ENCODE results near the gene MPPED1.

MPPED1 gene

GRCh38 chr22:43397766-43398165 is 14.0 kb upstream of the MPPED1 start:
- no peak overlapping the region for H3K4me3 ChIP-seq (ENCODE audit: low read depth in 1 of 2, low read length in 2 of 2)

DNA sequence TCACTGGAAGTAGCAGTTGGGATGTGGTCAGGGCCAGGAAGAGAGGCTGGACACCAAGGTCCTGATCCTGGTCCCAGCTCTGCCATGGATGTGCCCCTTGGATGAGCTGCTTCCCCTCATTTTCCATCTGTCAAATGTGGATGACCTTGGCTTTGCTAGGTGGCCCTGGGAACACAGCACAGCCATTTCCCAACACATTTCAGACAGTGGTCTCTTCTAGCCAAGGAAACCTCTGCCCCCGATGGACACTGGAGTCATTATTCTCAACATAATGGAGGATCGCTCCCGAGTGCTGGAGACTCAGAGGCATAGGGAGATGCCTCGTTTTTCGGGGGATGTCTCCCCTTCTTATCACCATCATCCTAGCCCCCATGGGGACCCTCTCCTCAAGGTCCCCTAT is 13.6 kb upstream of the MPPED1 start:
- no peak overlapping the region for H3K9ac ChIP-seq (ENCODE audit: low read depth, low read length)
- no peaks in the 10 kb centered on the region for H3K9me3 ChIP-seq (ENCODE audit: insufficient read depth, low read length, severe bottlenecking)
- no peaks in the 10 kb centered on the region for H3K79me2 ChIP-seq (ENCODE audit: insufficient read depth, low read length)
- no peaks in the 10 kb centered on the region for H3K36me3 ChIP-seq (ENCODE audit: insufficient read depth, low read length)
- H2AFZ ChIP-seq (ENCODE audit: low read depth, low read length), result no peak overlapping the region
- no peak overlapping the region for H3K27ac ChIP-seq (ENCODE audit: low read length)
- H3K4me2 ChIP-seq (ENCODE audit: insufficient read depth, low read length), result no peak overlapping the region
- TF ChIP-seq, protein P1, sequence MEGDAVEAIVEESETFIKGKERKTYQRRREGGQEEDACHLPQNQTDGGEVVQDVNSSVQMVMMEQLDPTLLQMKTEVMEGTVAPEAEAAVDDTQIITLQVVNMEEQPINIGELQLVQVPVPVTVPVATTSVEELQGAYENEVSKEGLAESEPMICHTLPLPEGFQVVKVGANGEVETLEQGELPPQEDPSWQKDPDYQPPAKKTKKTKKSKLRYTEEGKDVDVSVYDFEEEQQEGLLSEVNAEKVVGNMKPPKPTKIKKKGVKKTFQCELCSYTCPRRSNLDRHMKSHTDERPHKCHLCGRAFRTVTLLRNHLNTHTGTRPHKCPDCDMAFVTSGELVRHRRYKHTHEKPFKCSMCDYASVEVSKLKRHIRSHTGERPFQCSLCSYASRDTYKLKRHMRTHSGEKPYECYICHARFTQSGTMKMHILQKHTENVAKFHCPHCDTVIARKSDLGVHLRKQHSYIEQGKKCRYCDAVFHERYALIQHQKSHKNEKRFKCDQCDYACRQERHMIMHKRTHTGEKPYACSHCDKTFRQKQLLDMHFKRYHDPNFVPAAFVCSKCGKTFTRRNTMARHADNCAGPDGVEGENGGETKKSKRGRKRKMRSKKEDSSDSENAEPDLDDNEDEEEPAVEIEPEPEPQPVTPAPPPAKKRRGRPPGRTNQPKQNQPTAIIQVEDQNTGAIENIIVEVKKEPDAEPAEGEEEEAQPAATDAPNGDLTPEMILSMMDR (IDR thresholded peaks at IDR 0.05; ENCODE audit: borderline replicate concordance, extremely low read depth, low read length, poor library complexity, severe bottlenecking), result no peak
- TF ChIP-seq EZH2 (IDR thresholded peaks at IDR 0.05; ENCODE audit: borderline replicate concordance, low read depth, low read length, severe bottlenecking), result no peak
- ATAC-seq (ENCODE audit: insufficient read depth, low read depth) (no peak), DNase-seq (no peak)
- no peaks in the 10 kb centered on the region for H3K4me1 ChIP-seq (ENCODE audit: insufficient read depth, low read length)
- no peaks in the 10 kb centered on the region for H3K27me3 ChIP-seq (ENCODE audit: insufficient read depth, low read length, poor library complexity)
- no peak overlapping the region for H3K4me3 ChIP-seq (ENCODE audit: low read depth in 1 of 2, low read length in 2 of 2)
- H4K20me1 ChIP-seq (ENCODE audit: insufficient read depth, low read length), result peaks cover 13% of the 10 kb centered on the region; the same call in 1 of the 2 replicates

More at GRCh38 chr22:43397766-43398165, 14.0 kb upstream of the MPPED1 start:
- Histone ChIP-seq H3K4me1 (ENCODE audit: insufficient read depth, low read length) (no peaks in the 10 kb centered on the region), H2AFZ (ENCODE audit: low read depth, low read length) (no peak overlapping the region), H4K20me1 (ENCODE audit: insufficient read depth, low read length) (peaks cover 13% of the 10 kb centered on the region; the same call in 1 of the 2 replicates), H3K27ac (ENCODE audit: low read length) (no peak overlapping the region), H3K27me3 (ENCODE audit: insufficient read depth, low read length, poor library complexity) (no peaks in the 10 kb centered on the region), H3K9ac (ENCODE audit: low read depth, low read length) (no peak overlapping the region), H3K4me2 (ENCODE audit: insufficient read depth, low read length) (no peak overlapping the region), H3K9me3 (ENCODE audit: insufficient read depth, low read length, severe bottlenecking) (no peaks in the 10 kb centered on the region), H3K36me3 (ENCODE audit: insufficient read depth, low read length) (no peaks in the 10 kb centered on the region), H3K79me2 (ENCODE audit: insufficient read depth, low read length) (no peaks in the 10 kb centered on the region)
- ATAC-seq (ENCODE audit: insufficient read depth, low read depth) (no peak), DNase-seq (no peak)
- no peak for TF ChIP-seq EZH2 (IDR thresholded peaks at IDR 0.05; ENCODE audit: borderline replicate concordance, low read depth, low read length, severe bottlenecking)
- TF ChIP-seq, protein P1 (IDR thresholded peaks at IDR 0.05; ENCODE audit: borderline replicate concordance, extremely low read depth, low read length, poor library complexity, severe bottlenecking), result no peak

DNA sequence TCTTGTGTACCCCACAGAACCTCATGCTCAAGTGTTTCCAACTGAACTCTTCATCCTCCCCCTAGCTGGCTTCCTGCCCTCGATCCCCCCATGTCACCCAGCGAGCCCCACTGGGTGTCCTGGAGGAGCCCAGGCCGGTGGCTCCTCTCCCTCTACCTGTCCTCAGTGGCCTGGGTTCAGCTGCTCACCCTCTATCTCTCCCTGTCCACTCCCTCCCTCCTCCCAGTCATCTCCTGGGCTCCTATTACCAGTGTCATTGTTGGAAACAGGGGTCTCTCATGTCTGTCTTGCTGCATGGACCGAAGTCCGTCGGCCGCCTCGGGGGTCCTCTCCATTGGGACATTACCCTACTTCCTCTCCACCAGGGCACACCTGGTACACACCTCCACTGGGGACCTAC is 12.9 kb upstream of the MPPED1 start:
- DNase-seq (no peak), ATAC-seq (ENCODE audit: insufficient read depth, low read depth) (no peak)
- H2AFZ ChIP-seq (ENCODE audit: low read depth, low read length), result no peak overlapping the region
- no peaks in the 10 kb centered on the region for H3K4me1 ChIP-seq (ENCODE audit: insufficient read depth, low read length)
- H3K9ac ChIP-seq (ENCODE audit: low read depth, low read length), result no peak overlapping the region
- H3K27ac ChIP-seq (ENCODE audit: low read length), result no peak overlapping the region
- no peaks in the 10 kb centered on the region for H3K36me3 ChIP-seq (ENCODE audit: insufficient read depth, low read length)
- peaks cover 13% of the 10 kb centered on the region; the same call in 1 of the 2 replicates for H4K20me1 ChIP-seq (ENCODE audit: insufficient read depth, low read length)
- no peak overlapping the region for H3K4me3 ChIP-seq (ENCODE audit: low read depth in 1 of 2, low read length in 2 of 2)
- TF ChIP-seq, protein P1 (IDR thresholded peaks at IDR 0.05; ENCODE audit: borderline replicate concordance, extremely low read depth, low read length, poor library complexity, severe bottlenecking), result no peak
- no peak for TF ChIP-seq EZH2 (IDR thresholded peaks at IDR 0.05; ENCODE audit: borderline replicate concordance, low read depth, low read length, severe bottlenecking)
- no peaks in the 10 kb centered on the region for H3K79me2 ChIP-seq (ENCODE audit: insufficient read depth, low read length)
- H3K27me3 ChIP-seq (ENCODE audit: insufficient read depth, low read length, poor library complexity), result peaks cover 3% of the 10 kb centered on the region
- H3K4me2 ChIP-seq (ENCODE audit: insufficient read depth, low read length), result no peak overlapping the region
- H3K9me3 ChIP-seq (ENCODE audit: insufficient read depth, low read length, severe bottlenecking), result no peaks in the 10 kb centered on the region
